Lung (tissue), 12 donors: ENCODE measurements around the gene EPG5. TPM values are rescaled to one million over a fixed set of nuclear protein-coding genes. Genes with fewer than 3 reads are reported as not detected.

Experiments
- ATAC-seq: fragments of 200-7000 bp; cut with Tn5 transposase; one replicate; pipeline ENCODE4 v1.9.1; 2020; ENCODE audit warnings: moderate number of reproducible peaks; ENCODE audit not compliant: insufficient read depth, low FRiP score
- DNase-seq, 3 donors: peaks; one replicate each; pipeline ENCODE4 v3.0.0-alpha.2; 2013 to 2017
- H3K27ac ChIP-seq, 2 donors: one replicate each; pipeline ENCODE4 v1.5.1; 2013; ENCODE audit warnings: mild to moderate bottlenecking in 2 of 2, moderate library complexity in 2 of 2, control low read depth in 1 of 2, inconsistent platforms in 1 of 2, low read depth in 1 of 2, low read length in 1 of 2
- H3K27me3 ChIP-seq, 3 donors: one replicate each; pipeline ENCODE4 v1.5.1; 2013; ENCODE audit warnings: low read length in 2 of 3; ENCODE audit not compliant: control insufficient read depth in 3 of 3, insufficient read depth in 3 of 3
- H3K36me3 ChIP-seq, 4 donors: one replicate each; pipeline ENCODE4 v1.5.1; 2013; ENCODE audit warnings: low read length in 4 of 4, mild to moderate bottlenecking in 1 of 4, moderate library complexity in 1 of 4; ENCODE audit not compliant: control insufficient read depth in 4 of 4, insufficient read depth in 4 of 4
- H3K4me1 ChIP-seq, 5 donors: one replicate each; pipeline ENCODE4 v1.5.1; 2013; ENCODE audit warnings: low read length in 5 of 5, mild to moderate bottlenecking in 2 of 5, moderate library complexity in 1 of 5; ENCODE audit not compliant: control insufficient read depth in 5 of 5, insufficient read depth in 5 of 5
- H3K4me3 ChIP-seq: one replicate; pipeline ENCODE4 v1.5.1; 2013; ENCODE audit warnings: mild to moderate bottlenecking, control low read depth, moderate library complexity
- H3K9ac ChIP-seq, 2 donors: one replicate each; pipeline ENCODE4 v1.5.1; 2013; ENCODE audit warnings: low read length in 2 of 2, control low read depth in 1 of 2; ENCODE audit not compliant: insufficient read depth in 1 of 2
- H3K9me3 ChIP-seq, 4 donors: one replicate each; pipeline ENCODE4 v1.5.1; 2013; ENCODE audit warnings: low read length in 3 of 4, mild to moderate bottlenecking in 1 of 4, moderate library complexity in 1 of 4; ENCODE audit not compliant: control insufficient read depth in 4 of 4, insufficient read depth in 3 of 4
- WGBS, 2 donors: extraction: QIAGEN DNeasy Blood & Tissue Kit; methylation state at CpG; one replicate each; pipeline ENCODE4 v1.1.7; 2013; 5-methylcytosine and 5-hydroxymethylcytosine counted together
- polyA plus RNA-seq, 2 donors: library from polyadenylated mRNA; stranded (reverse); fragments of 200-250 nt; gene quantifications; one replicate each; pipeline ENCODE4 v1.2.1, GENCODE V29; 2013
- total RNA-seq, 2 donors: library from RNA; depleted of rRNA in 1 of 2; stranded (reverse); fragments of >200 nt in 1 of 2; gene quantifications; one replicate each; pipeline ENCODE4 v1.2.1, GENCODE V29; 2014 to 2021
- TF ChIP-seq, protein P1 (sequence below): IDR thresholded peaks from 2 replicates; pipeline ENCODE4 v1.5.1; 2012; ENCODE audit warnings: mild to moderate bottlenecking; ENCODE audit errors: control extremely low read depth, extremely low read depth
- donor health status: control.
- donor health status: control.
- donor health status: Bipolar disorder and iron deficiency.
- donor health status: healthy.
- donor health status: DM: yes; HTN: yes; CAD: no.

EPG5 gene
- total and polyA plus RNA-seq, 4 donors = 7.0 to 64.5 (median 20.9) TPM

DNA sequence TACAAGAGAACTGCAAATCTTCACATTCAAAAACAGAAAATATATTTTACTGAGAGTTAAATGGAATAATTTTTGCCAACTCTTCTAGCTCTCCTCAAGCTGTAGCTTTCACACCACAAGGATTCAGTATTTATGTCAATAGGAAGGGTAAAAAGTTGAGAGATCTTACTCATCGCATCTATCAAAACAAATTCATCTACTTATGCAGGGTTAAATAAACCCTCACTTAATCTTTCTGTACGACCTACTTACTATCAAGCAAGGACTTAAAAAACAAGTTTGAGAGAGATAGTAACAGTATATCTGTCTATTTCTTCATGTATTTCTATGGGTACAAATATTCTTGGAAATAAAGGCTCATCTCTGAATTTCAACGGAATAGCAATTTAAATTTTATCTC is 106.2 kb downstream of the EPG5 start:
- TF ChIP-seq, protein P1, sequence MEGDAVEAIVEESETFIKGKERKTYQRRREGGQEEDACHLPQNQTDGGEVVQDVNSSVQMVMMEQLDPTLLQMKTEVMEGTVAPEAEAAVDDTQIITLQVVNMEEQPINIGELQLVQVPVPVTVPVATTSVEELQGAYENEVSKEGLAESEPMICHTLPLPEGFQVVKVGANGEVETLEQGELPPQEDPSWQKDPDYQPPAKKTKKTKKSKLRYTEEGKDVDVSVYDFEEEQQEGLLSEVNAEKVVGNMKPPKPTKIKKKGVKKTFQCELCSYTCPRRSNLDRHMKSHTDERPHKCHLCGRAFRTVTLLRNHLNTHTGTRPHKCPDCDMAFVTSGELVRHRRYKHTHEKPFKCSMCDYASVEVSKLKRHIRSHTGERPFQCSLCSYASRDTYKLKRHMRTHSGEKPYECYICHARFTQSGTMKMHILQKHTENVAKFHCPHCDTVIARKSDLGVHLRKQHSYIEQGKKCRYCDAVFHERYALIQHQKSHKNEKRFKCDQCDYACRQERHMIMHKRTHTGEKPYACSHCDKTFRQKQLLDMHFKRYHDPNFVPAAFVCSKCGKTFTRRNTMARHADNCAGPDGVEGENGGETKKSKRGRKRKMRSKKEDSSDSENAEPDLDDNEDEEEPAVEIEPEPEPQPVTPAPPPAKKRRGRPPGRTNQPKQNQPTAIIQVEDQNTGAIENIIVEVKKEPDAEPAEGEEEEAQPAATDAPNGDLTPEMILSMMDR = no peak
- Histone ChIP-seq H3K9ac (no peak overlapping the region), H3K27ac (no peak overlapping the region), H3K27me3 (no peaks in the 10 kb centered on the region), H3K9me3 (peaks cover 0 to 2% (median under 1%) of the 10 kb centered on the region in 4 donors), H3K4me3 (no peak overlapping the region), H3K4me1 (no peaks in the 10 kb centered on the region), H3K36me3 (peaks cover 38 to 47% (median 45%) of the 10 kb centered on the region in 4 donors)
- WGBS, 2 donors = 89 to 95% methylated on average over 3 of the region's 3 CpGs
- ATAC-seq (no peak), DNase-seq (no peak)

GRCh38 chr18:45860492-45860891 is 106.6 kb downstream of the EPG5 start:
- Histone ChIP-seq H3K4me3 (no peak overlapping the region), H3K27ac (no peak overlapping the region), H3K9me3 (peaks cover 0 to 2% (median under 1%) of the 10 kb centered on the region in 4 donors), H3K9ac (no peak overlapping the region), H3K36me3 (peaks cover 36 to 49% (median 45%) of the 10 kb centered on the region in 4 donors), H3K4me1 (no peaks in the 10 kb centered on the region), H3K27me3 (no peaks in the 10 kb centered on the region)
- WGBS, 2 donors = 81 to 84% methylated on average over 4 of the region's 4 CpGs
- ATAC-seq (no peak), DNase-seq (no peak)
- TF ChIP-seq, protein P1 = no peak

GRCh38 chr18:45859334-45859733 is 107.8 kb downstream of the EPG5 start:
- peaks cover 37 to 47% (median 41%) of the 10 kb centered on the region in 4 donors for H3K36me3 ChIP-seq
- DNase-seq = no peak
- H3K9me3 ChIP-seq = peaks cover 0 to 1% (median 0%) of the 10 kb centered on the region in 4 donors
- no peak overlapping the region for H3K4me3 ChIP-seq
- no peaks in the 10 kb centered on the region for H3K27me3 ChIP-seq
- no peak overlapping the region for H3K9ac ChIP-seq
- no peaks in the 10 kb centered on the region for H3K4me1 ChIP-seq
- ATAC-seq = no peak
- H3K27ac ChIP-seq = no peak overlapping the region
- WGBS, 2 donors = 97 to 99% methylated on average over 3 of the region's 3 CpGs
- TF ChIP-seq, protein P1 = no peak

DNA sequence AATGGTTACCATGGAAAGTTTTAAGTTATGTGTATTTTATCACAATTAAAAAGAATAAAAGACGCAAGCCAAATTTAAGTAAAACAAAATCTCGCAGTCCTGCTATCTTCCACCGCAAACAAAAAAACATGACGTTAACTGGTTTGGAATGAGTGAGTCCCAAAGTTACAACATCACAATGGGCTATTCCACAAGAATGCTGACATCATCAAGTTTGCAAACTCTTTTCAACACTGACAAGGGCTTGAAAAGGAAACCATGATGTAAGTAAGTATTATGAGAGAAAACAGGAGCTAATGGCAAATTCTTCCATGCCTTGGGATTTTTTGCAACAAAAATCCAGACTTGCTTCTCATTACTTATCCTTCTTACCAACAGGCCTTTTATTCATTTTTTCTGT is 110.6 kb downstream of the EPG5 start:
- no peaks in the 10 kb centered on the region for H3K27me3 ChIP-seq
- H3K36me3 ChIP-seq = peaks cover 45 to 51% (median 48%) of the 10 kb centered on the region in 4 donors
- H3K9me3 ChIP-seq = no peaks in the 10 kb centered on the region
- WGBS, 2 donors = 85 to 89% methylated on average over 4 of the region's 4 CpGs
- no peaks in the 10 kb centered on the region for H3K4me1 ChIP-seq
- no peak overlapping the region for H3K27ac ChIP-seq
- no peak overlapping the region for H3K4me3 ChIP-seq
- no peak for ATAC-seq
- TF ChIP-seq, protein P1 = no peak
- no peak overlapping the region for H3K9ac ChIP-seq
- DNase-seq = no peak
